Stomach (tissue), 9 donors: Measurements from ENCODE around the gene TBX2. TPM values are rescaled to one million over a fixed set of nuclear protein-coding genes. Genes with fewer than 3 reads are reported as not detected.

Experiments
- DNase-seq, 2 donors: peaks; one replicate each; pipeline versions ENCODE4 v3.0.0 to v3.0.0-alpha.2; 2013 to 2019
- H3K27ac ChIP-seq, 5 donors: fragments of 200-600 bp in 4 of 5; sonication (generic) in 4 of 5; one replicate each; pipeline ENCODE4 v1.5.1; 2013 to 2019; ENCODE audit warnings: mild to moderate bottlenecking in 1 of 5, moderate library complexity in 1 of 5
- H3K27me3 ChIP-seq, 3 donors: fragments of 200-600 bp; sonication (generic); one replicate each; pipeline ENCODE4 v1.5.1; 2017 to 2019; ENCODE audit warnings: mixed run types in 1 of 3
- H3K36me3 ChIP-seq, 4 donors: fragments of 200-600 bp; sonication (generic); 1 replicate in 3 of 4; 2 replicates in 1 of 4; pipeline ENCODE4 v1.5.1; 2016 to 2019
- H3K4me1 ChIP-seq, 4 donors: fragments of 200-600 bp; sonication (generic); one replicate each; pipeline ENCODE4 v1.5.1; 2016 to 2019
- H3K4me3 ChIP-seq, 4 donors: fragments of 200-600 bp; sonication (generic) in 3 of 4; one replicate each; pipeline ENCODE4 v1.5.1; 2016 to 2019; ENCODE audit warnings: mild to moderate bottlenecking in 1 of 4
- H3K9me3 ChIP-seq, 4 donors: fragments of 200-600 bp; sonication (generic); one replicate each; pipeline ENCODE4 v1.5.1; 2016 to 2019
- CTCF ChIP-seq, 7 experiments: fragments of 450-650 bp in 4 of 7; fragments of 200-600 bp in 3 of 7; sonication (generic) in 3 of 7; IDR thresholded peaks; one replicate each; pipeline ENCODE4 v1.5.1; 2016 to 2019; ENCODE audit warnings: antibody characterized with exemption in 7 of 7, control low read depth in 2 of 7, mild to moderate bottlenecking in 1 of 7
- EP300 ChIP-seq: sonication (generic); formaldehyde crosslinking; IDR thresholded peaks from one replicate; pipeline ENCODE4 v1.6.1; 2017; ENCODE audit warnings: antibody characterized with exemption
- POLR2A ChIP-seq, 4 donors: fragments of 450-650 bp; IDR thresholded peaks; one replicate each; pipeline ENCODE4 v1.6.1; 2016; ENCODE audit warnings: antibody characterized with exemption in 4 of 4, control low read depth in 2 of 4, mild to moderate bottlenecking in 1 of 4, moderate library complexity in 1 of 4
- POLR2AphosphoS5 ChIP-seq, 3 donors: sonication (generic); formaldehyde crosslinking; IDR thresholded peaks; one replicate each; pipeline ENCODE4 v1.6.1; 2016; ENCODE audit warnings: antibody characterized with exemption in 3 of 3
- WGBS, 5 donors: extraction: QIAGEN DNeasy Blood & Tissue Kit in 3 of 5; methylation state at CpG; one replicate each; pipeline versions ENCODE4 v1.1.5 to v1.1.7; 2013 to 2018; 5-methylcytosine and 5-hydroxymethylcytosine counted together
- intact Hi-C: fragments of 100-400 bp; cut with DNase I; formaldehyde crosslinking; loops from one replicate; pipeline ENCODE4 v1.15.1; 2023; ENCODE audit warnings: low total_unique reads
- polyA plus RNA-seq, 3 donors: library from polyadenylated mRNA; stranded (reverse); fragments of 200-250 nt; gene quantifications; one replicate each; pipeline ENCODE4 v1.2.3, GENCODE V29; 2013
- total RNA-seq, 5 donors: library from RNA; depleted of rRNA; stranded (reverse); fragments of >200 nt; gene quantifications; one replicate each; pipeline versions ENCODE4 v1.1.0 to v1.2.3, GENCODE V29; 2014 to 2016
- donor health status: healthy with polysubstance abuse.
- donor health status: Bipolar disorder and iron deficiency.
- donor health status: healthy.

Gene TBX2
- total and polyA plus RNA-seq, 8 donors, result 0.58 to 31.6 (median 22.1) TPM

DNA sequence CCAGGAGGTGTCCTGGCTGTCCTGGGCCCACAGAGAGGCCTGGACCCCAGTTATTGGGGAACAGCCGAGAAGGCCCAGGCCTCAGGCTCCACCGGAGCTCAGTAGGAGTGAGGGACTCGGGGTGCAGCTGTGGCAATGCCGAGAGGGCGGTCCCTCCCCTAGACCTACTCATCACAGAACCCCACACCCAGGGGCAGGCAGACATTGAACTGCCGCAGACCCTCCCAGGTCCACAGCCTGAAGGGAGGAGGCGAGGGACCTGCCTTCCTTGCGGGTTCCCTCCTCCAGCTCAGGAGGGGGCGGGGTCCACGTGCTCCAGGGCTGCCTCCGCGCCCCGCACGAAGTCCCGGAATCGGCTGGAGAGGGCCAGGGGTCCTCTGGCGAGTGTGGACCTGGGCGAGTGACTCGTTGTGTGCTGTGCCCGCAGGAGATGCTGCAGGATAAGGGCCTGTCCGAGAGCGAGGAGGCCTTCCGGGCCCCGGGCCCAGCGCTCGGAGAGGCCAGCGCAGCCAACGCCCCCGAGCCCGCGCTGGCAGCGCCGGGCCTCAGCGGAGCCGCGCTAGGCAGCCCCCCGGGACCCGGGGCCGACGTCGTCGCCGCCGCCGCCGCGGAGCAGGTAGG lies 56.5 kb downstream of the TBX2 start:
- H3K4me1 ChIP-seq, result peaks cover 34 to 58% (median 46%) of the 10 kb centered on the region in 4 donors
- intact Hi-C loops, result no loop called here
- DNase-seq, result no peak
- H3K27me3 ChIP-seq, result peaks cover 56 to 100% (median 95%) of the 10 kb centered on the region in 3 donors
- TF ChIP-seq EP300, result no peak
- TF ChIP-seq POLR2A (IDR thresholded peaks at IDR 0.05), result no peak
- no peak for TF ChIP-seq CTCF (IDR thresholded peaks at IDR 0.05)
- no peak for TF ChIP-seq POLR2AphosphoS5 (IDR thresholded peaks at IDR 0.05)
- H3K4me3 ChIP-seq, result no peak overlapping the region
- WGBS, 5 donors, result 21 to 50% (median 22%) methylated on average over 14 to 47 of the region's 47 CpGs
- peaks cover 0 to 20% (median 0%) of the 10 kb centered on the region in 4 donors for H3K9me3 ChIP-seq
- no peaks in the 10 kb centered on the region for H3K36me3 ChIP-seq
- H3K27ac ChIP-seq, result no peak overlapping the region

DNA sequence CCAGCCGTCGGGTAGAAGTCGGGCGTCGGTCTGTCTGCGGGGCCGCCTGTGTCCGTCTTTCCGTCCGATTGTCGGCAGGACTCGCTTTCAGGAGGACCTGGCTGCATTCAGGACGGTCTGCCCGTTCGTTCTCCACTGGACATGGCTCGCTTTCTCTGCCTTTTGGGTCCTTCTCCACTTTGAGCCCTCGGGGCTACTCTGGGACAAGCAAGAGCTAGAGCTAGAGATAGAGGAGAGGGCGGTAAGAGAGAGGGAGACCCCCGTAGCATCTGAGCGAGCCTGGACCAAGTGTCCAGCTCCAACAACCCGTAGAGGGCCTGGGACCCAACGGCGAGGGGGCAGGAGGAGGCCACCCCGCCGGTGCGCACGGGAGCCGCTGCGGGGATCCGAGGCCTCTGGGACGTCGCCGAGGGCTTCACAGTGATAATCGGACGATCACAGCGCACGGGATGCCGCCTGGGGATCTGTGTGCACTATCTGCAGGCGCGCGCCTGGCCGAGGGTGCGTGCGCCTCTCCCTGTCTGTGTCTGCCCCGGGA lies 57.1 kb downstream of the TBX2 start:
- TF ChIP-seq POLR2AphosphoS5 (IDR thresholded peaks at IDR 0.05), result no peak
- no peak for TF ChIP-seq EP300
- no peak for TF ChIP-seq CTCF (IDR thresholded peaks at IDR 0.05)
- no peak for TF ChIP-seq POLR2A (IDR thresholded peaks at IDR 0.05)
- Histone ChIP-seq H3K4me1 (peaks cover 32 to 56% (median 45%) of the 10 kb centered on the region in 4 donors), H3K4me3 (peak overlapping the region in 3 of 4 donors; percentile 28 to 41 (median 34)), H3K9me3 (peaks cover 0 to 16% (median 0%) of the 10 kb centered on the region in 4 donors), H3K27me3 (peaks cover 50 to 100% (median 95%) of the 10 kb centered on the region in 3 donors), H3K36me3 (no peaks in the 10 kb centered on the region), H3K27ac (no peak overlapping the region)
- intact Hi-C loops, result no loop called here
- 6 to 16% (median 10%) methylated on average over 16 to 45 of the region's 45 CpGs for WGBS, 5 donors
- DNase-seq, result no peak

DNA sequence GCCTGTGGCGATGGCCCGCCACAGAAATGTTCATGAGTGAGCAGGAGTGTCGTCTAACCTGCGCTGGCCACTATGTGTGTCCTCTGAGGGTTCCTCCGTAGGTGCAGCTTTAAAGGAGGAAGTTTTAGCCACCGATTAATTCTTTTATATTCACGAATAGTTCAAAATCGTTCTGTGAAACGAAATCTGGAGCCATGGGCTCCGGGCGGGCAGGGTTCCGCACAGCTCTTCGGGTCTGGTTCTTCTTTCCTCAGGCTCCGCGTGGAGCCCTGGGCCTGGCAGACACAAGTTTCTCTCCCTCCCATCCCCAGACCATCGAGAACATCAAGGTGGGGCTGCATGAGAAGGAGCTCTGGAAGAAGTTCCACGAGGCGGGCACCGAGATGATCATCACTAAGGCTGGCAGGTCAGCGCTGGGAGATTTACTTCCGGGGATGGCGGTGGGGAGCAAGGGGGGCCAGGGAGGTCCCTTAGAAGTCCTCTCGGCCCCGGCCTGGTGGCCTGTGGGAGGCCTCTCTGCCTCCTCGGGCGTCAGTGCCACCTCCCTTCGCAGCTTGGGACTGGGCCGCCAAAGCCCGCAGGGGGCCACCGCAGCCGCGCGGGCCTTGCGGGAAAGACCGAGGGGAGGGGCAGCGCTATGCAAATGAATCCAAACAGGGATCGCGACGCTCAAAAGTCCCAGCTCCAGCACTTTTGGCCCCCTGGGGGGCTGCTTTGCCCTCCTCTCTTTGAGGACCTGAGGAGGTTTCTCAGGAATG lies 57.8 kb downstream of the TBX2 start:
- DNase-seq, result no peak

DNA sequence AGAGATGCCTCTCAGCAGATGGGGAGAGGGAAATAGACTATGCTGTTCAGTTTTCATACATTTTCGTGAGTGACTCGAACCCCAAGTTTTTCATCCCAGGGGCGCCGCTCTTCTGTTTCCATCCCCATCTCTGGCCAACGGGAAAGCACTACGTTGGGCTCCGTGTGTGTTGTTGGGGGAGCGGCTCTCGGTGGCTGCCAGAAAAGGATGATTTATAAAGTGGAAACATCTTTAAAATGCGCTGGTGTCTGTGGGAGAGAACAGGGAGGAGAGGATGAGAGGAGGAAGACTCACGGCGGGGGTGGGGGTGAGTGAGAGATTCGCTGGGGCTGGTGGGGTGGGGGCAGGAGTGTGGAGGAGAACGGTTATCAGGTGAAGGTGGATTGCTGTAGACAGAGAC lies 58.4 kb downstream of the TBX2 start:
- Histone ChIP-seq H3K27ac (no peak overlapping the region), H3K36me3 (no peaks in the 10 kb centered on the region), H3K4me1 (peaks cover 25 to 52% (median 43%) of the 10 kb centered on the region in 4 donors), H3K27me3 (peaks cover 40 to 100% (median 95%) of the 10 kb centered on the region in 3 donors), H3K9me3 (peaks cover 0 to 8% (median 0%) of the 10 kb centered on the region in 4 donors), H3K4me3 (peak overlapping the region in 3 of 4 donors; percentile 28 to 41 (median 34))
- 9 to 24% (median 11%) methylated on average over 14 of the region's 14 CpGs for WGBS, 5 donors
- DNase-seq, result no peak
- TF ChIP-seq EP300 (no peak), POLR2AphosphoS5 (IDR thresholded peaks at IDR 0.05) (no peak), POLR2A (IDR thresholded peaks at IDR 0.05) (no peak), CTCF (IDR thresholded peaks at IDR 0.05) (no peak)
- intact Hi-C loops, result no loop called here

More for the DNA sequence above, 57.8 kb downstream of the TBX2 start:
- intact Hi-C loops, result no loop called here
- no peaks in the 10 kb centered on the region for H3K36me3 ChIP-seq
- 6 to 7% (median 7%) methylated on average over 31 to 39 of the region's 39 CpGs for WGBS, 5 donors
- no peak overlapping the region for H3K27ac ChIP-seq
- H3K4me3 ChIP-seq, result peak overlapping the region; percentile 28 to 41 (median 31)
- TF ChIP-seq POLR2A (IDR thresholded peaks at IDR 0.05) (no peak), POLR2AphosphoS5 (IDR thresholded peaks at IDR 0.05) (no peak)
- peaks cover 45 to 100% (median 95%) of the 10 kb centered on the region in 3 donors for H3K27me3 ChIP-seq
- H3K4me1 ChIP-seq, result peaks cover 29 to 56% (median 45%) of the 10 kb centered on the region in 4 donors
- peaks cover 0 to 9% (median 0%) of the 10 kb centered on the region in 4 donors for H3K9me3 ChIP-seq
